Measurements from ENCODE around the gene ANKRD13B.
A peak's percentile ranks its signal among the peaks of the same experiment; 100 is the strongest.
"Not testable (repeated sequence)": the region's sequence is repeated elsewhere in the genome, so short reads cannot be mapped to it uniquely, and the experiment has no call there.

ANKRD13B gene

DNA sequence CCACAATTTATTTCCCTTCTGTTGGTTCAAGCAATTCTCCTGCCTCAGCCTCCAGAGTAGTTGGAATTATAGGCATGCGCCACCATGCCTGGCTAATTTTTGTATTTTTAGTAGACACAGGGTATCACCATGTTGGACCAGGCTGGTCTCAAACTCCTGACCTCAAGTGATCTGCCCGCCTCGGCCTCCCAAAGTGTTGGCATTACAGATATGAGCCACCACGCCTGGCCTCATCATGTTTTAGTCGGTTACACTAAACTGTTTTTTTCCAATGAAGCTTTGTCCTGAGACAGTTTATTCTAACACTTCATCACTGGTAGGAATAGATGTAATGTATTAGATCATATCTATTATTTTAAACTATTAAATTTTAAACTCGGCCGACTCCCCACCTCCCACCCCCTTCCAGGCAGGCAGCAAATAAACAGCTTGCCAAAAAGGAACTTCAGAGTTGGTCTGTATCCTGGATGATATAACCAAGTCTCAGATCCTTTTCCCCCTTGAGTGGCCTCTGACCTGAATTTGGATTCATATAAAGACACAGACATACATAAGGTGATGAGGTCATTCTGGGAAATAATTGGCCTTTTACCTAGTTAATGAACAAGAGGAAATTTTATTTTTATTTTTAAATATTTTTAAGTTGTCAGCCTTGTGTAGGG lies 48.2 kb downstream of the ANKRD13B start:
- H3K36me3 ChIP-seq (ENCODE audit: control insufficient read depth, insufficient read depth, low read length): peaks cover 26% of the 10 kb centered on the region
- H3K4me1 ChIP-seq (ENCODE audit: control insufficient read depth, insufficient read depth, low read length, poor library complexity, severe bottlenecking): peaks cover 32% of the 10 kb centered on the region
- WGBS, 2 experiments (ENCODE audit: insufficient coverage in 2 of 2): 94 to 100% methylated on average over 4 of the region's 7 CpGs
- H3K4me3 ChIP-seq (ENCODE audit: extremely low read depth, insufficient read depth, low read length, poor library complexity, severe bottlenecking): no peak overlapping the region
- no peaks in the 10 kb centered on the region for H3K9me3 ChIP-seq (ENCODE audit: control insufficient read depth, low read length)
- H3K27ac ChIP-seq (ENCODE audit: low read depth, low read length, severe bottlenecking): no peak overlapping the region

DNA sequence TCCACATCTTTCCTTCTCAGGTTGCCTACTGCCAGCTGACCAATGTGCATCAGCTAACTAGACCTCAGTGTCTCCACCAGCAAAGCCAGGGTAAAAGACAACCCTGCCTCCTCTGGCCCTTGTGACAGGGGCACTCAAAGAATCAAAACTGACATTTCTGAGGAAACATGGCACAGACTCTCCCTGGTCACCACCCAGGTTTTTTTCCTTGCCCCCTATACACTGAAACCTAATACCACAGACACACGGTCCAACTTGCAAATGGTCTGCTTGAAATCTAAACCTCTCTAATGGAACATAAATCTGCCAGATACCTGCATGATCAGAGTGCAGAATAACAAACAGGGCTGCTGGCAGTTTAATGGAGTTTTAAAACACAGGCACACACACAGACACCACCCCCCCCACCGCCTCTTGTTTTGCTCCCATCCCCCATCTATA lies 49.3 kb downstream of the ANKRD13B start:
- Histone ChIP-seq H3K36me3 (ENCODE audit: control insufficient read depth, insufficient read depth, low read length) (peaks cover 23% of the 10 kb centered on the region), H3K4me3 (ENCODE audit: extremely low read depth, insufficient read depth, low read length, poor library complexity, severe bottlenecking) (no peak overlapping the region), H3K4me1 (ENCODE audit: control insufficient read depth, insufficient read depth, low read length, poor library complexity, severe bottlenecking) (peaks cover 29% of the 10 kb centered on the region), H3K9me3 (ENCODE audit: control insufficient read depth, low read length) (no peaks in the 10 kb centered on the region), H3K27ac (ENCODE audit: low read depth, low read length, severe bottlenecking) (no peak overlapping the region)
- WGBS, 2 experiments (ENCODE audit: insufficient coverage in 2 of 2): 89% methylated on average over 1 of the region's 2 CpGs; no CpG with 5 or more reads in 1 of the 2 experiments

DNA sequence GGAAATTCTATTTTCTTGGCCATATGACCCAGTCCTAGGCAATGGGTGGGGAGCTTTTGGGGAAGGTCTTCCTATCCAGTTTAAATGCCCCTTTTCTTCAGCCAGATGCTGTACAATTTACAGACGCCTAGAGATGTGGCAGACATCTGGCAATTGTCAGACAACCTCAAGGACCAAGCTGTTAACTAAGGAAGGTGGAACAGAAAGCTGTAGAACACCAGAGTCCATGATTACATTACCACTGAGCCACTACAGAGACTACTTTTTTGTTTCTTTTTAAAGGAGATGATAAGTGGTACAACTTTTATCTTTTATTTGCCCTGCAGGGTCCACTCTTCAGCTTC lies 50.9 kb downstream of the ANKRD13B start:
- Histone ChIP-seq H3K4me3 (ENCODE audit: extremely low read depth, insufficient read depth, low read length, poor library complexity, severe bottlenecking) (no peak overlapping the region), H3K4me1 (ENCODE audit: control insufficient read depth, insufficient read depth, low read length, poor library complexity, severe bottlenecking) (peaks cover 27% of the 10 kb centered on the region), H3K9me3 (ENCODE audit: control insufficient read depth, low read length) (no peaks in the 10 kb centered on the region), H3K36me3 (ENCODE audit: control insufficient read depth, insufficient read depth, low read length) (peaks cover 33% of the 10 kb centered on the region), H3K27ac (ENCODE audit: low read depth, low read length, severe bottlenecking) (peak overlapping the region; percentile 3)
- WGBS, 2 experiments (ENCODE audit: insufficient coverage in 2 of 2): 100% methylated on average over 1 of the region's 1 CpG; no CpG with 5 or more reads in 1 of the 2 experiments

DNA sequence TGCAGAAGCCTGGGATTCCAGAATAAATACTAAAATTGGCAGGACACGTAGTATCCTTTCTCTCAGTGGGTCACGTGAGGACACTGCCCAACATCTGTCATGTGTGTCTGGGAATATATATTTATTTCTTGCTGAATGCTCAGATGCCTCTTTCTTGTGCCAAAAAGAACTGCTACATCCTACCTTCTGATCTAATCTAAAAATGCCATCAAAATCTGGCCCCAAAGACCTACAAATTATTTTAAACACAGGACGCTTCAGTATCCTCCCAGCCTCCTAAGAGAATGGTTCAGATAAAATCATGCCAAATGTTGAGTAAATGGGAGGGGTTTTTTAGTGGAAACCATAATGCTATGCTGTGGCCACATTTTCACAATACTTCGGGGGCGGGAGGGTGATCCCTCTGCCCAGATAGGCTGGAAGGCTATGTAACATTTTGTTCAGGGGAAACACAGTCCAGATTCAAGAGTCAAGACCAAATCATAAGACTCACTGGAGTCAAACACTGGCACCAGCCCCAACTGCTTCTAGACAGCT lies 52.7 kb downstream of the ANKRD13B start:
- H3K36me3 ChIP-seq (ENCODE audit: control insufficient read depth, insufficient read depth, low read length): peaks cover 43% of the 10 kb centered on the region
- H3K4me3 ChIP-seq (ENCODE audit: extremely low read depth, insufficient read depth, low read length, poor library complexity, severe bottlenecking): no peak overlapping the region
- no peak overlapping the region for H3K27ac ChIP-seq (ENCODE audit: low read depth, low read length, severe bottlenecking)
- H3K9me3 ChIP-seq (ENCODE audit: control insufficient read depth, low read length): no peaks in the 10 kb centered on the region
- H3K4me1 ChIP-seq (ENCODE audit: control insufficient read depth, insufficient read depth, low read length, poor library complexity, severe bottlenecking): peaks cover 10% of the 10 kb centered on the region
- 80 to 100% methylated on average over 1 to 2 of the region's 5 CpGs for WGBS, 2 experiments (ENCODE audit: insufficient coverage in 2 of 2)

DNA sequence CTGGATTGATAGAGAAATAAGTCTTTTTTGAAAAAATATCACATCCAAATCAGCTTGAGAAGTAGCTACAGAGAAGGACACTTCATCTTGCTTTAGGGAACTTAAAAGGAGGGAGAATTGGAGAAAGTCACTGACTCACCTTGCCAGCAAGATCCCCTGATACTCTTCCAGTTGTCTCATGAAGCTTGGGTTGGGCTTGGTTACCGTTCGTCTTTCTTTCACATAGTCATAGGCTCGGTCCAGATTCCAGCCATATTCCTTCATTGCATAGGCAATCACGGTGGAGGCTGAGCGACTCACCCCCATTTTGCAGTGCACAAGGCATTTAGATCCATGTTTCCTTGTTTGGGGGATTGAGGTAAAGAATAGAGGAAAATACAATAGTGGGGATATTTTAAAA lies 55.1 kb downstream of the ANKRD13B start:
- H3K4me1 ChIP-seq (ENCODE audit: control insufficient read depth, insufficient read depth, low read length, poor library complexity, severe bottlenecking): no peaks in the 10 kb centered on the region
- no peak overlapping the region for H3K4me3 ChIP-seq (ENCODE audit: extremely low read depth, insufficient read depth, low read length, poor library complexity, severe bottlenecking)
- H3K36me3 ChIP-seq (ENCODE audit: control insufficient read depth, insufficient read depth, low read length): peaks cover 58% of the 10 kb centered on the region
- no peak overlapping the region for H3K27ac ChIP-seq (ENCODE audit: low read depth, low read length, severe bottlenecking)
- no peaks in the 10 kb centered on the region for H3K9me3 ChIP-seq (ENCODE audit: control insufficient read depth, low read length)
- WGBS, 2 experiments (ENCODE audit: insufficient coverage in 2 of 2): 98 to 100% methylated on average over 3 to 5 of the region's 5 CpGs

DNA sequence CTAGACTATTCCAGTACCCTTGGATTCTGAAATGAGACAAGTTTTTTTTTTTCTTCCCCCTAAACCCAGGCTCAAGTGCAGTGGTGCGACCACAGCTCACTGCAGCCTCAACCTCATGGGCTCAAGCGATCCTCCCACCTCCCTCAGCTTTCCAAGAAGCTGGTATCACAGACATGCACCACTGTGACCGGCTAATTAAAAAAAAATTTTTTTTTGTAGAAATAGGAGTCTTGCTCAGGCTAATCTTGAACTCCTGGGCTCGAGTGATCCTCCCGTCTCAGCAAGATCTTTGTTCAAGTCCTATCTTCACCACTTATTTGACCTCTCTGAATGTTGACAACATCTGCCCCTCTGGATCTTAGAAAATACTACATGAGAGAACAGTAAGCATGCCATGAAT lies 56.4 kb downstream of the ANKRD13B start:
- WGBS, 2 experiments (ENCODE audit: insufficient coverage in 2 of 2): 92% methylated on average over 2 of the region's 5 CpGs; no CpG with 5 or more reads in 1 of the 2 experiments
- Histone ChIP-seq H3K9me3 (ENCODE audit: control insufficient read depth, low read length) (no peaks in the 10 kb centered on the region), H3K36me3 (ENCODE audit: control insufficient read depth, insufficient read depth, low read length) (peaks cover 70% of the 10 kb centered on the region), H3K4me3 (ENCODE audit: extremely low read depth, insufficient read depth, low read length, poor library complexity, severe bottlenecking) (no peak overlapping the region), H3K27ac (ENCODE audit: low read depth, low read length, severe bottlenecking) (no peak overlapping the region), H3K4me1 (ENCODE audit: control insufficient read depth, insufficient read depth, low read length, poor library complexity, severe bottlenecking) (peaks cover 2% of the 10 kb centered on the region)

DNA sequence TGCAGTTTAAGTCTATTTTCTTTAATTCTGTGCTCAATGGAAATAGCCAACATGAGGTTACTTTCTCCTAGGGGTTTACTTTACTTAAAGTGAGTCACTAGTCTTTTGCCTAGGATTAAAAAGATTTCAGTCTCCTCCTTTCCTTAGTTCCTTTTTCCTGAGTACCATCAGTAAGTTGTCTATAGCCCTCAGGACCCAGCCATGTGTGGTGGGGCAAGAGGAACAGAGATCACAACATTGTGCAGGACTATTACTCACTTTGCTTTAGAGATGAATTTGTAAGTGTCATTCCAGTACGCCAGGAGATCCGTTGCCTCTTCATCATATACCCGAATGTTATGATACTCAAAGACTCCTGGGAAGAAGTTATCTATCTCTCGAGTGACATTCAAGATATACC lies 57.5 kb downstream of the ANKRD13B start:
- no peak overlapping the region for H3K4me3 ChIP-seq (ENCODE audit: extremely low read depth, insufficient read depth, low read length, poor library complexity, severe bottlenecking)
- no peaks in the 10 kb centered on the region for H3K9me3 ChIP-seq (ENCODE audit: control insufficient read depth, low read length)
- no peak overlapping the region for H3K27ac ChIP-seq (ENCODE audit: low read depth, low read length, severe bottlenecking)
- 100% methylated on average over 3 of the region's 4 CpGs; no CpG with 5 or more reads in 1 of the 2 experiments for WGBS, 2 experiments (ENCODE audit: insufficient coverage in 2 of 2)
- peaks cover 73% of the 10 kb centered on the region for H3K36me3 ChIP-seq (ENCODE audit: control insufficient read depth, insufficient read depth, low read length)
- H3K4me1 ChIP-seq (ENCODE audit: control insufficient read depth, insufficient read depth, low read length, poor library complexity, severe bottlenecking): peaks cover 4% of the 10 kb centered on the region

DNA sequence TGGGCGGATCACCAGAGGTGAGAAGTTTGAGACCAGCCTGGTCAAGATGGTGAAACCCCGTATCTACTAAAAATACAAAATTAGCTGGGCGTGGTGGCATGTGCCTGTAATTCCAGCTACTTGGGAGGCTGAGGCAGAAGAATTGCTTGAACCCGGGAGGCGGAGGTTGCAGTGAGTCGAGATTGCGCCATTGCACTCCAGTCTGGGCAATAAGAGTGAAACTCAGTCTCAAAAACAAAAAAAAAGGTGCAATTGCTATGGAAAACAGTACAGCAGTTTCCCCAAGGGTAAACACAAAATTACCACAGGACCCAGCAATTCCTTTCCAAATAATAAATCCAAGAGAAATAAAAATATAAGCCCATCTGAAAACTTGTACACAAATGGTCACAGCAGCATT lies 59.0 kb downstream of the ANKRD13B start:
- H3K36me3 ChIP-seq (ENCODE audit: control insufficient read depth, insufficient read depth, low read length): peaks cover 72% of the 10 kb centered on the region
- 98 to 100% methylated on average over 3 to 6 of the region's 7 CpGs for WGBS, 2 experiments (ENCODE audit: insufficient coverage in 2 of 2)
- H3K4me1 ChIP-seq (ENCODE audit: control insufficient read depth, insufficient read depth, low read length, poor library complexity, severe bottlenecking); H3K4me3 ChIP-seq (ENCODE audit: extremely low read depth, insufficient read depth, low read length, poor library complexity, severe bottlenecking); H3K9me3 ChIP-seq (ENCODE audit: control insufficient read depth, low read length); H3K27ac ChIP-seq (ENCODE audit: low read depth, low read length, severe bottlenecking): not testable (repeated sequence)

DNA sequence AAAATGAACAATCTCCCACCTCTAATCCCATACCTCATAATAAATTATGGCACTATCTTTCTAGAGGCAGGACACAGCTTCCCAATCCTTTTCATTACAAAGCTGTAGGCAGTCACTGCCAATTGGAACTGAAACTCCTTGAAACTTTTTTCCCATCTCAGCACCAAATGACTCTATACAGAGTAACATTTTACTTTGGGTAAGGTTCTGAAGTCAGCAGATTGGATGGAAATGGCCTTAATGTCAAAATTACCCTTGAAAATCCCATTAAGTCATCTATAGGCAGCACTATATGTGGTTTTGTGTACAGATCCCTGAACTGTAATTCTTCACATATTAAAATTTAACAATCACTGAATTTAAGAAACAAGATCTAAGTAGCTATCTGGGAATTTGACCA lies 60.0 kb downstream of the ANKRD13B start:
- H3K4me1 ChIP-seq (ENCODE audit: control insufficient read depth, insufficient read depth, low read length, poor library complexity, severe bottlenecking): peaks cover 4% of the 10 kb centered on the region
- no peak overlapping the region for H3K4me3 ChIP-seq (ENCODE audit: extremely low read depth, insufficient read depth, low read length, poor library complexity, severe bottlenecking)
- H3K36me3 ChIP-seq (ENCODE audit: control insufficient read depth, insufficient read depth, low read length): peaks cover 68% of the 10 kb centered on the region
- H3K9me3 ChIP-seq (ENCODE audit: control insufficient read depth, low read length): no peaks in the 10 kb centered on the region
- H3K27ac ChIP-seq (ENCODE audit: low read depth, low read length, severe bottlenecking): no peak overlapping the region

DNA sequence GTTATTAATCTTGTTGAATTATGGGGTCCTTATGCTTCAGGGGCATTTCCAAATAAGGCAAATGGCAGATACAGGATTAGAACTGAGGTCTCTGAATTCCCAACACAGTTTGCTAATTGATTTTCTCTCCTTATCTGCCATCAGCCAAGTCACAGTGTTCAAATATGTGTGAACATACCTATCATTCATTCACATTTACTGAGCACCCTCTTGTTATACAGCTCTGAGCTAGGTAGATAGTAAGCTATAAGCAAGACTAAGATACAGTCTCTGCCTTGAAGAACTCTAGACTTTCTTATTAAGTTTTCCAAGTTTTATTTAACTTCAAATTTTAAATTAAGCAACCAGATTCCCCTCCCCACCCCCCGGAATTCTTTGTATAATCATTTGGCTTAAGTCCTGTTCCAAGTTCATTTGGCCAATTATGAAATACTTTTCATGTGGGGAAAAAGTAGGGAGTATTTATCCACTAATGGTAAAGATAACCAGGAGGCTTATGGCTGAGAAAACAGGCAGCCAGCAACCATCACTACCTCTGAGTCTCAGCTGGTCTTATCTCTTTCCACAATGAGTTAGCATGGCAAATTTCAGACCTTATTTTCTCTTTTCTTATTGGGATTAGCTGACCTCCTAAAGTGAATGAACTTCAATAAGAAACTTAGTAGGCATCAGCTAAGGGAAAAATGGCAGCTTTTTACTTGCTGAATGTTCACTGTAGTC lies 61.2 kb downstream of the ANKRD13B start:
- Histone ChIP-seq H3K4me1 (ENCODE audit: control insufficient read depth, insufficient read depth, low read length, poor library complexity, severe bottlenecking) (peaks cover 4% of the 10 kb centered on the region), H3K9me3 (ENCODE audit: control insufficient read depth, low read length) (no peaks in the 10 kb centered on the region), H3K27ac (ENCODE audit: low read depth, low read length, severe bottlenecking) (no peak overlapping the region), H3K36me3 (ENCODE audit: control insufficient read depth, insufficient read depth, low read length) (peaks cover 65% of the 10 kb centered on the region), H3K4me3 (ENCODE audit: extremely low read depth, insufficient read depth, low read length, poor library complexity, severe bottlenecking) (no peak overlapping the region)
- WGBS, 2 experiments (ENCODE audit: insufficient coverage in 2 of 2): no CpG with 5 or more reads among the region's 1 CpG

DNA sequence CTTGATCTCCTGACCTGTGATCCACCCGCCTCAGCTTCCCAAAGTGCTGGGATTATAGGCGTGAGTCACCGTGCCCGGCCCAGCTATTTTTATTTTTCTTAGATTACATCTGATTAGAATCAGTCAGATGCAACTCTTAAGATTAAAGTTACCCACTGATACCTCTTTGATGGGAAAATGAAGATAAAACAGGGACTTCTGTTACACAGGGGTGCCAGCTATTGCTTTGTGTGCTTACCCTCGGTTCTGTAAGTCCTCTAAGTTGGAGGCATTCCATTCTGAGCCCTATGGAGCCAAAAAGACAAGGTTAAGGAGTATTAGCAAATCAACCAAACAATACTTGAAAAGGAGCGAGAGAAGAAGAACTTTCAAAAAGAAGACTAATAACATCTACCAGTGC lies 62.4 kb downstream of the ANKRD13B start:
- Histone ChIP-seq H3K4me1 (ENCODE audit: control insufficient read depth, insufficient read depth, low read length, poor library complexity, severe bottlenecking) (peaks cover 4% of the 10 kb centered on the region), H3K4me3 (ENCODE audit: extremely low read depth, insufficient read depth, low read length, poor library complexity, severe bottlenecking) (no peak overlapping the region), H3K27ac (ENCODE audit: low read depth, low read length, severe bottlenecking) (no peak overlapping the region), H3K36me3 (ENCODE audit: control insufficient read depth, insufficient read depth, low read length) (peaks cover 63% of the 10 kb centered on the region), H3K9me3 (ENCODE audit: control insufficient read depth, low read length) (no peaks in the 10 kb centered on the region)
- 80 to 100% methylated on average over 1 to 3 of the region's 6 CpGs for WGBS, 2 experiments (ENCODE audit: insufficient coverage in 2 of 2)
